Esophagus squamous epithelium (tissue), 5 donors: ENCODE measurements around the gene NRM. TPM values are rescaled to one million over a fixed set of nuclear protein-coding genes. Genes with fewer than 3 reads are reported as not detected.
A peak's percentile ranks its signal among the peaks of the same experiment; 100 is the strongest.

Experiments used
- DNase-seq: peaks from one replicate; lab custom pipeline; 2025; lab: John Stamatoyannopoulos, UW
- H3K27ac ChIP-seq, 4 donors: fragments of 200-600 bp; sonication (generic); one replicate each; pipeline ENCODE4 v1.5.1; 2016 to 2019; ENCODE audit warnings: mild to moderate bottlenecking in 1 of 4
- H3K27me3 ChIP-seq, 4 donors: fragments of 200-600 bp; sonication (generic); 1 replicate in 3 of 4; 2 replicates in 1 of 4; pipeline versions ENCODE4 v1.5.1 to v1.6.0; 2017 to 2021; ENCODE audit warnings: antibody characterized with exemption in 1 of 4
- H3K36me3 ChIP-seq, 3 donors: fragments of 200-600 bp; sonication (generic); one replicate each; pipeline ENCODE4 v1.5.1; 2016 to 2019
- H3K4me1 ChIP-seq, 3 donors: fragments of 200-600 bp; sonication (generic); one replicate each; pipeline ENCODE4 v1.5.1; 2017 to 2019
- H3K4me3 ChIP-seq, 4 donors: fragments of 200-600 bp; sonication (generic); 1 replicate in 3 of 4; 2 replicates in 1 of 4; pipeline ENCODE4 v1.5.1; 2016 to 2019; ENCODE audit warnings: mild to moderate bottlenecking in 2 of 4, moderate library complexity in 1 of 4
- H3K9me3 ChIP-seq, 3 donors: fragments of 200-600 bp; sonication (generic); one replicate each; pipeline ENCODE4 v1.5.1; 2016 to 2019
- CTCF ChIP-seq, 6 experiments: fragments of 450-650 bp in 4 of 6; fragments of 200-600 bp in 2 of 6; sonication (generic) in 2 of 6; IDR thresholded peaks; one replicate each; pipeline ENCODE4 v1.5.1; 2016 to 2019; ENCODE audit warnings: antibody characterized with exemption in 6 of 6, mild to moderate bottlenecking in 4 of 6, moderate library complexity in 4 of 6
- POLR2A ChIP-seq, 4 donors: fragments of 450-650 bp; IDR thresholded peaks; one replicate each; pipeline ENCODE4 v1.6.1; 2017; ENCODE audit warnings: antibody characterized with exemption in 4 of 4, mild to moderate bottlenecking in 4 of 4, moderate library complexity in 3 of 4
- WGBS, 2 donors: methylation state at CpG; one replicate each; pipeline ENCODE4 v1.1.5; 2018; 5-methylcytosine and 5-hydroxymethylcytosine counted together
- intact Hi-C: fragments of 100-400 bp; cut with DNase I; formaldehyde crosslinking; loops from one replicate; pipeline ENCODE4 v1.15.0; 2022
- total RNA-seq, 4 donors: library from RNA; depleted of rRNA; stranded (reverse); fragments of >200 nt; gene quantifications; one replicate each; pipeline ENCODE4 v1.1.0, GENCODE V29; 2016
- donor health status: DM: yes; HTN: yes; CAD: no.

Gene NRM
- total RNA-seq, 4 donors from 2014 or later: 3.8 to 7.4 (median 6.7) TPM

DNA sequence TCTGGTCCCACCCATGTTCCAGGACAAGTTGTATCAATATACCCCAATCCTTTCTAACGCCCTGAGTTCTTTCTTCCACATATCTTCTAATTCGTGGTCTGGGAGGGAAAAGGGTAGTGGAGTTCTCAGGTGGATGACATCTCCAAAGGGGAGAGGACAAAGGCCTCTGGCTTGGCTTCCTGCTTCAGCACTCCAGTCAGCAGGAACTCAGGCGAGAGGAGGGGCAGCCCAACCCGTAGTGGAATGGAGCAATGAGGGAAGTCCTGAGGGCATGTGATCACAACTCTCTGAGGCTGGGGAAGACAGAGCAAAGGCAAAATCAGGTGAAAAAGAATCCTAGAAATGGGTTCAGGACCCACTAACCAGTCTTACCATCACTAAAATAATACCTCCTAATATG, 9.6 kb upstream of the NRM start:
- TF ChIP-seq POLR2A (IDR thresholded peaks at IDR 0.05): no peak
- TF ChIP-seq CTCF (IDR thresholded peaks at IDR 0.05): no peak
- H3K4me3 ChIP-seq: no peak overlapping the region
- no peaks in the 10 kb centered on the region for H3K9me3 ChIP-seq
- H3K36me3 ChIP-seq: peaks cover 0 to 64% (median 0%) of the 10 kb centered on the region in 3 donors
- no peaks in the 10 kb centered on the region for H3K4me1 ChIP-seq
- intact Hi-C loops: no loop called here
- 48 to 78% methylated on average over 2 to 4 of the region's 4 CpGs for WGBS, 2 donors
- no peak overlapping the region for H3K27ac ChIP-seq
- no peaks in the 10 kb centered on the region for H3K27me3 ChIP-seq
- DNase-seq: no peak

DNA sequence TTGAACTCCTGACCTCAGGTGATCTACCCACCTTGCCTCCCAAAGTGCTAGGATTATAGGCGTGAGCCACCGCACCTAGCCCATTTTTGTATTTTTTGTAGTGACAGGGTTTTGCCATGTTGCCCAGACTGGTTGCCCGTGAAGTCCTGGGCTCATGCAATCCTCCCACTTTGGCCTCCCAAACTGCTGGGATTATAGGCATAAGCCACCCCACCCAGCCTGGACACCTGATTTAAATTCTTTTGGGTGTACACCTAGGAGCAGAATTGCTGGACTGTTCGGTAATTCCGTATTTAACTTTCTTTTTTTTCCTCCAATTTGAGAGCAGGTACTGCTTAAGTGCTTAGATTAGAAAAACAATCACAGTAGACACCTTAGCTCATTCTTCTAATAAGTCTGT, 5.6 kb upstream of the NRM start:
- WGBS, 2 donors: 90 to 94% methylated on average over 5 of the region's 5 CpGs
- H3K36me3 ChIP-seq: peaks cover 0 to 25% (median 0%) of the 10 kb centered on the region in 3 donors
- H3K4me3 ChIP-seq: no peak overlapping the region
- H3K27ac ChIP-seq: no peak overlapping the region
- H3K4me1 ChIP-seq: peaks cover under 1 to 4% (median under 1%) of the 10 kb centered on the region in 3 donors
- DNase-seq: no peak
- no peaks in the 10 kb centered on the region for H3K9me3 ChIP-seq
- intact Hi-C loops: no loop called here
- no peak for TF ChIP-seq CTCF (IDR thresholded peaks at IDR 0.05)
- TF ChIP-seq POLR2A (IDR thresholded peaks at IDR 0.05): no peak
- H3K27me3 ChIP-seq: no peaks in the 10 kb centered on the region

- peak overlapping the region; percentile 40 to 80 (median 70) for H3K4me3 ChIP-seq
Observed at GRCh38 chr6:30691208-30691847, 544 bp upstream of the NRM start.

GRCh38 chr6:30689985-30690384, 799 bp downstream of the NRM start:
- DNase-seq: no peak
- H3K4me3 ChIP-seq: peak overlapping the region in 3 of 4 donors; percentile 62 to 80 (median 77)
- H3K4me1 ChIP-seq: peaks cover 39 to 59% (median 40%) of the 10 kb centered on the region in 3 donors
- intact Hi-C loops: loop anchor here (10.0 kb wide), 1 partner anchor 195 kb away; the partner anchor contains the start of gene DDR1
- H3K27me3 ChIP-seq: no peaks in the 10 kb centered on the region
- TF ChIP-seq CTCF (IDR thresholded peaks at IDR 0.05): no peak
- no peak for TF ChIP-seq POLR2A (IDR thresholded peaks at IDR 0.05)
- no peaks in the 10 kb centered on the region for H3K9me3 ChIP-seq
- peak overlapping the region; percentile 74 to 99 (median 98) for H3K27ac ChIP-seq
- WGBS, 2 donors: 4 to 11% methylated on average over 3 to 4 of the region's 4 CpGs
- no peaks in the 10 kb centered on the region for H3K36me3 ChIP-seq

More at GRCh38 chr6:30691208-30691847, 544 bp upstream of the NRM start:
- Histone ChIP-seq H3K27me3 (no peaks in the 10 kb centered on the region), H3K4me1 (peaks cover 30 to 46% (median 39%) of the 10 kb centered on the region in 3 donors), H3K36me3 (no peaks in the 10 kb centered on the region), H3K27ac (peak overlapping the region; percentile 74 to 99 (median 98)), H3K9me3 (no peaks in the 10 kb centered on the region)
- TF ChIP-seq POLR2A (IDR thresholded peaks at IDR 0.05) (peak in 1 of 4 donors; percentile 26), CTCF (IDR thresholded peaks at IDR 0.05) (no peak)
- intact Hi-C loops: no loop called here
- WGBS, 2 donors: 16 to 25% methylated on average over 8 of the region's 8 CpGs
- no peak for DNase-seq
